Large intestine (tissue), 3 donors: ENCODE results near the gene ANKZF1. TPM values are rescaled to one million over a fixed set of nuclear protein-coding genes. Genes with fewer than 3 reads are reported as not detected.
A peak's percentile ranks its signal among the peaks of the same experiment; 100 is the strongest.

Source experiments
- DNase-seq, 2 donors: peaks; one replicate each; pipeline versions ENCODE4 v3.0.0 to v3.0.0-alpha.2; 2013
- H3K27ac ChIP-seq: one replicate; pipeline ENCODE4 v1.5.1; 2013; ENCODE audit warnings: low read length
- H3K27me3 ChIP-seq: 2 replicates; pipeline ENCODE4 v1.6.1; 2013; ENCODE audit warnings: low read length; ENCODE audit not compliant: control insufficient read depth, insufficient read depth
- H3K36me3 ChIP-seq: 2 replicates; pipeline ENCODE4 v1.6.1; 2013; ENCODE audit warnings: low read length; ENCODE audit not compliant: control insufficient read depth, insufficient read depth
- H3K4me1 ChIP-seq: one replicate; pipeline ENCODE4 v1.6.1; 2013; ENCODE audit warnings: low read length; ENCODE audit not compliant: control insufficient read depth, insufficient read depth
- H3K4me3 ChIP-seq: one replicate; pipeline ENCODE4 v1.5.1; 2013; ENCODE audit warnings: low read length
- H3K9me3 ChIP-seq: one replicate; pipeline ENCODE4 v1.6.1; 2013; ENCODE audit warnings: mild to moderate bottlenecking, low read depth, low read length, moderate library complexity; ENCODE audit not compliant: control insufficient read depth
- WGBS: methylation state at CpG from one replicate; pipeline ENCODE4 v1.1.5; 2013; ENCODE audit warnings: low lambda C conversion rate; ENCODE audit not compliant: insufficient coverage; 5-methylcytosine and 5-hydroxymethylcytosine counted together
- polyA plus RNA-seq: library from polyadenylated mRNA; unstranded; fragments of 120-200 nt; gene quantifications from one replicate; pipeline ENCODE4 v1.2.1, GENCODE V29; 2013

The ANKZF1 gene
- polyA plus RNA-seq, 1 donor, result 65.8 TPM

DNA sequence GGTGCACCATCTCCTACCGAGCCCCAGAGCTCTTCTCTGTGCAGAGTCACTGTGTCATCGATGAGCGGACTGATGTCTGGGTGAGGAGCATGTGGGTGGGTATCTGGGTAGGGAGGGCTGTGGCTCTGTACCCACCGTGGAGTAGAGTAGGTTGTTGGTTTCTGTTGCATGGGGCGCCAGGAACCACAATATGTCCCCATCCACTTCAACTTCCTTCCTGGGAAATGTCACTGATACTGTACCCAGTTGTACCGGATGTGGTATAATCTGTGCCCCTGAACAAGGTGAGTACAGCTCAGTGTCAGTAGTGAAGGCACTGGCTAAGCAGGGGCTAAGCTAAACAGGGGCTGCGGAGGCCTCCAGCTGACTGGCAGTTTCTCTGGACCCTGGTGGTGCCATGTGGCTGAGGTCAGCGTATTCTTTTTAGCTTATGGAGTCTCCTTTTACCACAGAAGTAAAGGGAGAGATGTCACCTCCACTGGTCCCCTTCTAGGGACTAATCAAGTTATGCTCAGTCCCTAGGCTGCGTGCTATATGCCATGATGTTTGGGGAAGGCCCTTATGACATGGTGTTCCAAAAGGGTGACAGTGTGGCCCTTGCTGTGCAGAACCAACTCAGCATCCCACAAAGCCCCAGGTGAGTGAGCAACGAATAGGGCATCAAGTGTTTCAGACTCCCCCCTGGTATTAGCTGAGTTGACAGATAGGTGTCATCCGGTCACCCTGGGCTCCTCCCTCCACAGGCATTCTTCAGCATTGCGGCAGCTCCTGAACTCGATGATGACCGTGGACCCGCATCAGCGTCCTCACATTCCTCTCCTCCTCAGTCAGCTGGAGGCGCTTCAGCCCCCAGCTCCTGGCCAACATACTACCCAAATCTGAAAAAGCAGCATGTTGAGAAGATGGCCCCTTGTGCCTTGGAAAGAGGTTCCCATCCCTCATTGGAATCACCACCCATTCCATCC is 18.4 kb downstream of the ANKZF1 start:
- peaks cover 67% of the 10 kb centered on the region for H3K4me1 ChIP-seq

DNA sequence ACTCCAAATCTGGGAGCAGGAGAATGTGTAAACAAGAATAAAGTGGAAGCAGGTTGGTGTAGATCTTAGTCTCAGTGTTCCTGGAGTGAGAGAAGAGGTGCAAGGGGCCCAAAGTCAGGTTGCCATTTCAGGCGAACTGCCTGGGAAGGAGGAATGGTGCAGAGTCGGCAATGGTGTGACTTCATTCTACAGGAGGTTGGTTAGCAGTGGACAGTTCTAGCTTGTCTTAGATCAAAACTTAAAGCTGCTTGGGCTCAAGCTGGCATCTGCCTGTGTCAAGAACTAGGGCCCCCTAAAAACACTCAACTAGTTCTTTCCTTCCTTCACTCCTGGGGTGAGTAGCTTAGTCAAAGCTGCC is 19.2 kb downstream of the ANKZF1 start:
- DNase-seq, result no peak
- Histone ChIP-seq H3K4me3 (no peak overlapping the region), H3K4me1 (peaks cover 71% of the 10 kb centered on the region), H3K27me3 (peaks cover 19% of the 10 kb centered on the region), H3K27ac (peak overlapping the region; percentile 93), H3K9me3 (no peaks in the 10 kb centered on the region), H3K36me3 (peaks cover 18% of the 10 kb centered on the region)
- WGBS, result no CpG with 5 or more reads among the region's 2 CpGs

More for the DNA sequence above, 18.4 kb downstream of the ANKZF1 start:
- DNase-seq, result no peak
- Histone ChIP-seq H3K4me3 (no peak overlapping the region), H3K9me3 (no peaks in the 10 kb centered on the region), H3K27me3 (peaks cover 11% of the 10 kb centered on the region), H3K27ac (peak overlapping the region; percentile 93), H3K36me3 (peaks cover 18% of the 10 kb centered on the region)
- WGBS, result no CpG with 5 or more reads among the region's 17 CpGs

DNA sequence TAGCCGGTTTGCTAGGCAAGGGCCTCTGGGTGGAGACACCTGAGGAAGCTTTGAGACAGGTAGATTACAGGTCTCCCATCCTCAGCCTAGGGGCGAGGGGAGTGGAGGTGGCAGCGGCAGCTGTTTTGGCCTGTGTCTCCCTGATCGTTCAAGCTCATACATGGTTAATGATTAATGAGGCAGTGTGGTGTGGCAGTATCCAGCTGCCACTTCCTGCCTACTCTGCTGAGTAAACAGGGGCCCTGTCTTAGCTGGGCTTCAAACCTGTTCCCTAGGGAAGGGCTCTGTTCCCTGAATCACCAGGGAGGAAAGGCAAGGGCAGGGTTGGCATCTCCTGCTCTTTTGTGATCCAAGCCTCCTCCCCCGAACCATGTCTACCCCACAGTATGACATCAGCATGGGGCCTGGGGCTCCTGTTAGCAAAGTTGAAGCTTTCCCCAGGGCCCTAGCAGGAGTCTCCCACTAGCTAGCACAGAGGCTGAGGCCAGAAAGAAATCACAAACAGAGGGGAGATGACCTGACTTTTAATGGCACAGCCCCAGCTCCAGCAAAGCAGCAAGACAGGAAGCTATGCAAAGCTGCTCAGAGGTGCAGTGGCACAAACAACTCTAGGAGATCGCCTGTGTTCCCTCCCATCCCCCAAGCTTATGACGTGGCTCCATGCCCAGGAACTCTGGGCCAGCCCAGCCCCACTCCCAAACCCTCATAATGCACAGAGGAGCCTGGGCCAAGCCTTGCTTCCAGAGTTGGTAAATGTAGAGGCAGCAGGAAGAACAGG is 19.8 kb downstream of the ANKZF1 start:
- Histone ChIP-seq H3K36me3 (peaks cover 18% of the 10 kb centered on the region), H3K9me3 (no peaks in the 10 kb centered on the region), H3K4me3 (no peak overlapping the region), H3K4me1 (peaks cover 71% of the 10 kb centered on the region), H3K27me3 (peaks cover 25% of the 10 kb centered on the region), H3K27ac (peak overlapping the region; percentile 93)
- peak; percentile 91 to 96 for DNase-seq
- WGBS, result no CpG with 5 or more reads among the region's 7 CpGs

DNA sequence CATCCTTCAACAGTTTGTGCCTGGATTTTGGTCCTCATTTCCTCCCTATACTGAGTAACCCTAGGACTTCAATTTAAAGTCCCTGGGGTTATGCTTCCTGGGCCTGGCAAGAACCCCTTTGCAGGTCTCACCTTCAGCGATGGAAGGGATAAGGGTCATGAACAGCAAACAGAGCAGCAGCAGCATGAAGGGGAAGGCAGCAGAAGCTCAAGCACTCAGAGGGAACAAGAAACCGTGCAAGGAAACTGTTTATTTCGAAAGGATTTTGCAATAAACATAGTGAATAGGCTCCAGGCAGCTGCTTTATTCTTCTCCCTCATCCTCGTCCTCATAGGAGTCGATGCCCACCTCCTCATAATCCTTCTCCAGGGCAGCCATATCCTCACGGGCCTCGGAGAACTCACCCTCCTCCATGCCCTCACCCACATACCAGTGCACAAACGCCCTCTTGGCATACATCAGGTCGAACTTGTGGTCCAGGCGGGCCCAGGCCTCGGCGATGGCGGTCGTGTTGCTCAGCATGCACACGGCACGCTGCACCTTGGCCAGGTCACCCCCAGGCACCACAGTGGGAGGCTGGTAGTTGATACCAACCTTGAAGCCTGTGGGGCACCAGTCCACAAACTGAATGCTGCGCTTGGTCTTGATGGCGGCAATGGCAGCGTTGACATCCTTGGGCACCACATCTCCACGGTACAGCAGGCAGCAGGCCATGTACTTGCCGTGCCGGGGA is 20.6 kb downstream of the ANKZF1 start:
- no peak overlapping the region for H3K4me3 ChIP-seq
- peak overlapping the region; percentile 93 for H3K27ac ChIP-seq
- peaks cover 71% of the 10 kb centered on the region for H3K4me1 ChIP-seq
- WGBS, result no CpG with 5 or more reads among the region's 22 CpGs
- H3K36me3 ChIP-seq, result peaks cover 18% of the 10 kb centered on the region
- no peaks in the 10 kb centered on the region for H3K9me3 ChIP-seq
- no peak for DNase-seq
- H3K27me3 ChIP-seq, result peaks cover 33% of the 10 kb centered on the region

DNA sequence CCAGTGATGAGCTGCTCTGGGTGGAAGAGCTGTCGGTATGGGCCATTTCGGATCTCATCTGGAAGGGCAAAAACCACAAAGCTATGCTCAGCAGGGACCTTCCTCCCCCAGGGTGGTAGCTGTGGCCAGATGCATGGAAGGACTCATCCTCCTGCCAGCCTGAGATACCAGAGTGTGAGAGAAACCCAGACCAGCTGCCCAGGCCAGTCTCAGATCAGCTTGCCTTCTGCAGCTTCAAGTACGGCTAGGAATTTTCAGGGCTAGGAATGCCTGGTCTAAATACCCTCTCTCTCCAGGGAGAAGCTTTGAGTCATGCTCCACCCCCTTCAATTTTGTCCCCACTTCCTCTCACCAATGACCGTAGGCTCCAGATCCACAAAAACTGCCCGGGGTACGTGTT is 22.1 kb downstream of the ANKZF1 start:
- no peaks in the 10 kb centered on the region for H3K9me3 ChIP-seq
- no peak overlapping the region for H3K4me3 ChIP-seq
- peaks cover 46% of the 10 kb centered on the region for H3K27me3 ChIP-seq
- 60% methylated on average over 1 of the region's 6 CpGs for WGBS
- H3K27ac ChIP-seq, result no peak overlapping the region
- peaks cover 62% of the 10 kb centered on the region for H3K4me1 ChIP-seq
- peaks cover 18% of the 10 kb centered on the region for H3K36me3 ChIP-seq
- no peak for DNase-seq

DNA sequence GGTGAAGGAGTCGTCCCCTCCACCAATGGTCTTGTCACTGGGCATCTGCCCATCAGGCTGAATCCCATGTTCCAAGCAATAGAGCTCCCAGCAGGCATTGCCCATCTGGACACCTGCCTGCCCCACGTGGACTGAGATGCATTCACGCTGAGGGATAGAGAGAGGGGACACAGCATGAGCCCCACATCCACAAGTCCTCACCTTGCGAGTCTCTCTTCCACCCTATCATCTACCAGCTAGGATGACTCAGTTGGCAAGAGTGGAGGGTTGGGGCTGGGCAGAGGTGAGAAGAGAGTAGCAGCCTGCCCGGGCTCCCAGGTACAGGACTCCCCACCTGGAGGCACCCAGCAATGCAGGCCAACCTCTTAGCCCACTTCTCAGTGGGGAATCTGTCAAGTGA is 22.5 kb downstream of the ANKZF1 start:
- peaks cover 59% of the 10 kb centered on the region for H3K4me1 ChIP-seq
- H3K36me3 ChIP-seq, result peaks cover 18% of the 10 kb centered on the region
- H3K9me3 ChIP-seq, result no peaks in the 10 kb centered on the region
- DNase-seq, result no peak
- peak overlapping the region; percentile 45 for H3K4me3 ChIP-seq
- peaks cover 46% of the 10 kb centered on the region for H3K27me3 ChIP-seq
- H3K27ac ChIP-seq, result no peak overlapping the region
- WGBS, result no CpG with 5 or more reads among the region's 5 CpGs

DNA sequence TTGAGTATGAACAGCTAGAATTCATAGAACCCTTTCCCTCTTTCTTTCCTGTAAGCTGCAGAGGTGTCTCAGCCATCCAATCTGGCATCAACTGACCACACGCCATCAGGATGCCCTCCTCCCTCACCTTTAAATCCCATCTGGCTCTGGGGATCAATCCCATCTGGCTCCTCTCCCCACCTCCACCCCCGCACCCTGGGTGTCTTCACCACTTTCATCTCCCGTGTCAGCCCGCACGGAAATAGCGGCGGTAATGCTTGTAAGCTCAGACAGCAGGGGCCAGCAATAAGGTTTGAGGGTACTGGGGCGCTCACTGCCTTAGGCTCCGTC is 22.9 kb downstream of the ANKZF1 start:
- peaks cover 17% of the 10 kb centered on the region for H3K36me3 ChIP-seq
- peaks cover 54% of the 10 kb centered on the region for H3K4me1 ChIP-seq
- no peaks in the 10 kb centered on the region for H3K9me3 ChIP-seq
- peak overlapping the region; percentile 45 for H3K4me3 ChIP-seq
- DNase-seq, result peak in 1 of 2 donors; percentile 19
- peaks cover 46% of the 10 kb centered on the region for H3K27me3 ChIP-seq
- no peak overlapping the region for H3K27ac ChIP-seq
- no CpG with 5 or more reads among the region's 9 CpGs for WGBS

DNA sequence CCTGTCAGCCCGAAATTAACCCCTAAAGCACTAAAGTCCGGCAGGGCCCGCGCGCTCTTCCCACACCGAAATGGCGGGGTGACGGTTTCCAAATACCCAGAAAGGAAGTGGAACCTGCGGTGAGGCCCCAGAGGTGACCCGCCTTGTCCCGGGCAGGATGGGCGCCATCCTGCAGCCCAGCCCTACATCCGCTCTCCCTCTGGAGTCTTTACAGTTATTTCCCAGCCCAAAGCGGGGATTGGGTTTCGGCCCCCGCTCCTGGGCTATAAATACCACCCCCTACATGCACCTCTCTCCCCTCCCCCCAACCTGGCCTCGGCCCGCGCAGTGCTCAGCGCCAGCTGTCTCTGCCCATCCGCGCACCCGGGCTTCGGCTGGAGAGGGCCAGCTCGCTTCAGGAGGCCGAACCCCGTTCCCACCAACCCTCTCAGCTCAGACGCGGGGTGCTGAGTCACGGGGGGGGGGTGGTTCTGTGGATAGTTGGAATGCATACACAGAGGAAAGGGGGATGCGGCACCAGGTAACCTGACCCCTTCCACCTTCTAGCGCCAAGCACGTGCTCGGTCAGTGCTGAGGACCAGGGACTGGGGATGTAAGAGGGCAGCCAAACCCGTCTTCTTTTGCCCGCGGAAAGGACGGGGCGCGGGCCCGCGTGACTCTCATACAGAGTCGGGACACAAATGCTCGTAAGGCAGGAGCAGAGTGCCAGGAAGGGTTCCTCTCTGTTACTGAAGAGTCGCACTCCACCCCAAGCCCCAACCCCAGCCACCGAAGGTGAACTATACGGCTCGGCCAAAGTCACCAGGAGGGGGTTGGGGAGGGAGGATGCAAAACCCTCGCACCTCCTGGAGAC is 23.5 kb downstream of the ANKZF1 start, which contains the start of gene TUBA4B:
Gene TUBA4B (plus strand): TSS at position 344 of the 853 bp plus-strand sequence. CDS start 165 bp downstream, at position 509.
- WGBS, result no CpG with 5 or more reads among the region's 49 CpGs
- Histone ChIP-seq H3K27me3 (peaks cover 46% of the 10 kb centered on the region), H3K36me3 (peaks cover 11% of the 10 kb centered on the region), H3K4me3 (peak within 1 kb of the TSS; percentile 45), H3K9me3 (no peaks in the 10 kb centered on the region), H3K4me1 (peaks cover 48% of the 10 kb centered on the region), H3K27ac (peak within 1 kb of the TSS; percentile 15)
- DNase-seq, result peak in 1 of 2 donors; percentile 49

DNA sequence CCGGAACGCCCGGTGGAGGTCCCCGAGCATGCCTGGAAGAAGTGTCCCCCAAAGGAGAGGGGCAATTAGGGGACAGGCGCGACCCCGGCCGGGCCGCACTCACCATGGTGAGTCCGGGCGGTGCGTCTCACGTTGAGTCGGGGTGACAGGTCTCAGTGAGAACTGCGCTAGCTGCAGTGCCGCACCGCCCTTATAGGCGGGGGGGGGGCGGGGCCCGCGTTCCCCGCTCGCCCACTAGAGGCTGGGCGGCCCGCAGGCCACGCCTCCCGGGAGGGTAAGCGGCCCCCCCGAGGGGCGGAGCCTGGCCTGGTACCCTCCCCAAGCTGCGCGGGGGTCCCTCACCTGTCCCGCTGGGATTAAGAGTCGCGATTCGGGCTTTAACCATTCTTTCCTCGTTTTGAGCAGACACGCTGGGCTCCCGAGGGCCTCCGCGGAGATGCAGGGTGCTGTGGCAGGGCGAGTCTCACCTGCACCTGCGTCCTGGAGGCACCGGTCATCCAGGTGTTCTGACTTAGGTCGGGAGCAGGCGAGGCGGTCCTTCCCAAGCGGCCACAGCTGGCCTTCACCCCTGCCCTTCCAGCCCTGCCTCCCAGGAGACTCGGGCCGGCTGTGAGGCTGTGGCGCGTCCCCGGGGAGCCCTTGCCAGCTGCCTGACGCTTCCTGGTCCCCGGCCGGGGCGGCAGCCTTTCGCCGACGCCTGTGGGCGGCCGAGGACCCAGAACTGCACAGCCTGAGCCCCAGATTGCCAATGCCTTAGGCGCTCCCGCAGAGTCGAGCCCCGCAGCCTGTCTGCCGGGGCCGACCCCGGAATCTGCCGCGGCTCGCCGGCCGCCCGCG is 24.4 kb downstream of the ANKZF1 start, which contains the start of gene TUBA4A:
Gene TUBA4A (minus strand): TSS at position 166 of the 837 bp plus-strand sequence. CDS start 60 bp downstream, at position 106.
- peaks cover 8% of the 10 kb centered on the region for H3K36me3 ChIP-seq
- peak within 1 kb of the TSS; percentile 15 for H3K27ac ChIP-seq
- peaks cover 40% of the 10 kb centered on the region for H3K4me1 ChIP-seq
- peak within 1 kb of the TSS; percentile 45 for H3K4me3 ChIP-seq
- no CpG with 5 or more reads among the region's 76 CpGs for WGBS
- peak; percentile 76 to 83 for DNase-seq
- no peaks in the 10 kb centered on the region for H3K9me3 ChIP-seq
- H3K27me3 ChIP-seq, result peaks cover 46% of the 10 kb centered on the region
